Measurements from ENCODE around the gene RNF13. TPM values are rescaled to one million over a fixed set of nuclear protein-coding genes. Genes with fewer than 3 reads are reported as not detected.
A peak's percentile ranks its signal among the peaks of the same experiment; 100 is the strongest.

The RNF13 gene, protein sequence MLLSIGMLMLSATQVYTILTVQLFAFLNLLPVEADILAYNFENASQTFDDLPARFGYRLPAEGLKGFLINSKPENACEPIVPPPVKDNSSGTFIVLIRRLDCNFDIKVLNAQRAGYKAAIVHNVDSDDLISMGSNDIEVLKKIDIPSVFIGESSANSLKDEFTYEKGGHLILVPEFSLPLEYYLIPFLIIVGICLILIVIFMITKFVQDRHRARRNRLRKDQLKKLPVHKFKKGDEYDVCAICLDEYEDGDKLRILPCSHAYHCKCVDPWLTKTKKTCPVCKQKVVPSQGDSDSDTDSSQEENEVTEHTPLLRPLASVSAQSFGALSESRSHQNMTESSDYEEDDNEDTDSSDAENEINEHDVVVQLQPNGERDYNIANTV
- 10 to 100 TPM; 41.3 to 49.1 TPM for total RNA-seq

DNA sequence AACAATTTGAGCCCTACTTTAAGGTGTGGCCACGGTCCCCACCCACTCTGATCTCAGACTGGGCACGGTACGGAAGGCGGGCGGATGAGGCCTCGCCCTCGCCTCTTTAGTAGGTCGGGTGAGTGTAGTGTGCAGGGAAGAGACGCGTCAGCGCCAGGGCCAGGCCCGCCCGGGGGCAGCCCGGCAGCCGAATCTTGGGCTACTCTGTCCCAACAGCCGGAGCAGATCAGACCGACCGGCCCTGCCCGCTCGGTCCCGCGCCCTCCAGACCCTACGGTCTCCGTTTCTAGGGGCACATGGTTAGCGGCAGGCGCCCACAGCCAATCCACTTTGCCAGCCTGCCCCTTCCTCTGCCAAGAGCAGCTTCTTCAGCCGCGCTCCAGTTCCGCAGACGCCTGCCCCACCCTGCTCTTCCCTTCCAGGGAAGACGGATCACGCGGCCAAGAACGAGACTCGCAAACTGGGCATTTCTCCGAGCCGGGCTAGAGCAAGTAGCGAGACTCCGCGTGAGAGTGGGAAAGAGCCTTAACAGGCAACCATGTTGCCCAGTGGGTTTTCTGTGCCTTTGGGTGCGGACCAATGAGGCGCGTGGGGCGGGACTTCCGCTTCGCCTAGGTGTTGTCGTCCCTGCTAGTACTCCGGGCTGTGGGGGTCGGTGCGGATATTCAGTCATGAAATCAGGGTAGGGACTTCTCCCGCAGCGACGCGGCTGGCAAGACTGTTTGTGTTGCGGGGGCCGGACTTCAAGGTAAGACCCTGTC lies at the start of gene RNF13:
Gene RNF13, plus strand, starts transcription at position 610 of the 761 bp plus-strand sequence. CDS start 32,812 bp downstream, outside the sequence.
- Histone ChIP-seq H3K4me3 (peak within 1 kb of the TSS; percentile 75), H3K27me3 (no peaks in the 10 kb centered on the region), H3K36me3 (no peaks in the 10 kb centered on the region), H3K9ac (ENCODE audit: low read depth in 2 of 2, low read length in 2 of 2) (peak within 1 kb of the TSS; percentile 92), H3K9me3 (no peaks in the 10 kb centered on the region), H3K4me1 (peaks cover 4% of the 10 kb centered on the region), H3K27ac (peak within 1 kb of the TSS; percentile 97)
- TF ChIP-seq, protein P1, sequence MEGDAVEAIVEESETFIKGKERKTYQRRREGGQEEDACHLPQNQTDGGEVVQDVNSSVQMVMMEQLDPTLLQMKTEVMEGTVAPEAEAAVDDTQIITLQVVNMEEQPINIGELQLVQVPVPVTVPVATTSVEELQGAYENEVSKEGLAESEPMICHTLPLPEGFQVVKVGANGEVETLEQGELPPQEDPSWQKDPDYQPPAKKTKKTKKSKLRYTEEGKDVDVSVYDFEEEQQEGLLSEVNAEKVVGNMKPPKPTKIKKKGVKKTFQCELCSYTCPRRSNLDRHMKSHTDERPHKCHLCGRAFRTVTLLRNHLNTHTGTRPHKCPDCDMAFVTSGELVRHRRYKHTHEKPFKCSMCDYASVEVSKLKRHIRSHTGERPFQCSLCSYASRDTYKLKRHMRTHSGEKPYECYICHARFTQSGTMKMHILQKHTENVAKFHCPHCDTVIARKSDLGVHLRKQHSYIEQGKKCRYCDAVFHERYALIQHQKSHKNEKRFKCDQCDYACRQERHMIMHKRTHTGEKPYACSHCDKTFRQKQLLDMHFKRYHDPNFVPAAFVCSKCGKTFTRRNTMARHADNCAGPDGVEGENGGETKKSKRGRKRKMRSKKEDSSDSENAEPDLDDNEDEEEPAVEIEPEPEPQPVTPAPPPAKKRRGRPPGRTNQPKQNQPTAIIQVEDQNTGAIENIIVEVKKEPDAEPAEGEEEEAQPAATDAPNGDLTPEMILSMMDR (IDR thresholded peaks at IDR 0.05) = no peak
- peak; percentile 98 for DNase-seq
- intact Hi-C loops (cut with DNase I) = no loop called here

DNA sequence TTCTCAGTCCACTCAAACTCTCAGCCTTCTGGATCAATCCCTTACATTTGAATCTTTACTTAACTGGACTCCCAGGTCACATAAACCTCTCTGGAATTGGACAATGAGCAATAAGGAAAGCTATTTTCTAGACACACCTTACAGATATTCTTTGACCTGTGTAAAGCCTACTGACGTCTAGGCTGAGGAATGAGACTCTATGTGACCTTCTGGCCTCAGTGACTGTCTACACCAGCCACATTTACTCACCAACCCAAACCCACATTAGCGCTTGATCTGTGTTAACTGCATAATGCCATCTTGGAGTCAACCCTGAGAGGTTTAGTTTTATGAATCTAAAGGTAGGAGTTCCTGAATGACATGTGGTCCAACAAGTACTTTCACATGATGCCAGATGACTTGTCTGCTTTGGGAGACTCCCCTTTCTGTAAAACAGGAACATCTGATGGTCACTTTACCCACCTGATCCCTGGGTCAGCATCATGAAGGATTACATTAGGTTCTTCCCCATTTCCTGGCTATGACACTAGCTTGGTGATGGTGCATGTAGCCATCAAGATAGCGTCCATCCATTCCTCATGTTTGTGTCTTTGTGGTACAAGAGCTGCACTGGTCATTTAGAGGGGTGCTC lies 49.3 kb upstream of the RNF13 start:
- DNase-seq = no peak
- Histone ChIP-seq H3K36me3 (no peaks in the 10 kb centered on the region), H3K9me3 (no peaks in the 10 kb centered on the region), H3K9ac (ENCODE audit: low read depth in 2 of 2, low read length in 2 of 2) (no peak overlapping the region), H3K4me3 (no peak overlapping the region), H3K4me1 (no peaks in the 10 kb centered on the region), H3K27ac (no peak overlapping the region), H3K27me3 (peaks cover 9% of the 10 kb centered on the region)
- intact Hi-C loops (cut with DNase I) = no loop called here
- TF ChIP-seq, protein P1 (IDR thresholded peaks at IDR 0.05) = no peak

DNA sequence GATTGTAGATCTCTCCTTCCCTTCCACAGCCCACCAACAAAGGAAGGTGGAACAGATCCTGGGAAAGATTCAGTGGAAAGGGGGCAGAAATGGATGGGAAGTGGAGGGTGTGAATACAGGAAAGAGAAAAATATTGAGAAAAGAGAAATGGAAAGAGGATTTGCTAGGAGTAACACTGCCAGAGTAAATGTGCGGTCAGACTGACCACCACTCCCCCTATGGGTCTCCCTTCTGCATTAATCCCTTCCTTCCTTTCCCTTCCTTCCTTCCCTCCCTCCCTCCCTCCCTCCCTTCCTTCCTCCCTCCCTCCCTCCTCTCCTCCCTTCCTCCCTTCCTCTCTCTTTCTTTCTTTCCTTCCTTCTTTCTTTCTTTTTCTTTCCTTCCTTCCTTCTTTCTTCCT lies 48.7 kb upstream of the RNF13 start:
- H3K36me3 ChIP-seq = no peaks in the 10 kb centered on the region
- H3K4me1 ChIP-seq = no peaks in the 10 kb centered on the region
- H3K27me3 ChIP-seq = peaks cover 9% of the 10 kb centered on the region
- TF ChIP-seq, protein P1 (IDR thresholded peaks at IDR 0.05) = no peak
- no peak overlapping the region for H3K4me3 ChIP-seq
- no peak for DNase-seq
- intact Hi-C loops (cut with DNase I) = no loop called here
- H3K9me3 ChIP-seq = no peaks in the 10 kb centered on the region
- no peak overlapping the region for H3K27ac ChIP-seq
- H3K9ac ChIP-seq (ENCODE audit: low read depth in 2 of 2, low read length in 2 of 2) = no peak overlapping the region

DNA sequence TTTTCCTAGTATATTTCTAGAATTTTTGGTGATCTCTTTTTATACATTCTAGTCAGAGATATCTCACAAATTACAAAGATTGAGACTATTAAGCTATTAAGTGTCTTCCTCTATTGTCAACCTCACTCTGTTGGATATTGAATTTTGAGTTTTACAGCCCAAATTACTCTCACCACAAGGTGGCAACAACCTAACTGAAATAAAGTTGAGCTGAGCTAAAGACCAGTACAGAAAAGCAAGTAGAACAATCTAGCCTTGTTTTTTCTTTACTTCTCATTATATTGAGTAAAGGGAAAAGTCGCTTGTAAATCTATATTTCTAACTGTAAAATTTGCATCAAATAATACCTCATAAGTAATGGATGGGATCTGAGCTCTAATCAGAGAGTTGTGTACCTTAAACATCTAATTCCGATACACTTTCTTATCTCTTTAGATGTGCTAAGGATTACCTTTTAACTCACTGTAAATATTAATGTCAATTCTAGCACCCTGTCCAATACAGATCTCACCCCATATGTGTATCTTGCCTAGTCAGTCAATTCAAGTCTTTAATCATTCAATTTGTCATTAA lies 47.2 kb upstream of the RNF13 start:
- DNase-seq = no peak
- no peaks in the 10 kb centered on the region for H3K4me1 ChIP-seq
- TF ChIP-seq, protein P1 (IDR thresholded peaks at IDR 0.05) = peak; percentile 16
- no peak overlapping the region for H3K4me3 ChIP-seq
- peaks cover 9% of the 10 kb centered on the region for H3K27me3 ChIP-seq
- intact Hi-C loops (cut with DNase I) = no loop called here
- no peaks in the 10 kb centered on the region for H3K36me3 ChIP-seq
- H3K27ac ChIP-seq = no peak overlapping the region
- H3K9ac ChIP-seq (ENCODE audit: low read depth in 2 of 2, low read length in 2 of 2) = no peak overlapping the region
- no peaks in the 10 kb centered on the region for H3K9me3 ChIP-seq

DNA sequence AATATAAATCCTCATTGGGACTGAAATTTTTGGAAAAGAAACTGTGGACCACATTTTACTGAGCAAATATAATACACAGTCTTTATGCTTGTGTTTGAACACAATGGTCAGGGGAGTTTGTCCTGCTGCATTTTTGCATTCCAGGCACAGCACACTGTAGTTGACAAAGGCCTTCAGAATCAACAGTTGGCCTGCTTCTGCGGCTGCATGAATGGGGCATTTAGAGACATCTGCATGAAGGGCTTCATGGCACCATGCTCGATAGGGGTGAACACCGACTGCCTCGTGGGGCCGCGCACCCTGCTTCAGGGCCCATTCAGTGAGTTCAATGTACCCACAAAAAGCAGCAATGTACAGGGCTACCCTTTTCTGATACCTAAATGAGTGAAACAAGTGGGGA lies 45.3 kb upstream of the RNF13 start:
- H3K4me1 ChIP-seq = no peaks in the 10 kb centered on the region
- no peaks in the 10 kb centered on the region for H3K36me3 ChIP-seq
- no peaks in the 10 kb centered on the region for H3K9me3 ChIP-seq
- H3K27me3 ChIP-seq = peaks cover 4% of the 10 kb centered on the region
- TF ChIP-seq, protein P1 (IDR thresholded peaks at IDR 0.05) = no peak
- no peak overlapping the region for H3K27ac ChIP-seq
- H3K9ac ChIP-seq (ENCODE audit: low read depth in 2 of 2, low read length in 2 of 2) = no peak overlapping the region
- DNase-seq = no peak
- H3K4me3 ChIP-seq = no peak overlapping the region
- intact Hi-C loops (cut with DNase I) = no loop called here
